GM19043 (cell line): ENCODE data around the gene GNG2.
A peak's percentile ranks its signal among the peaks of the same experiment; 100 is the strongest.

Experiments used
- ATAC-seq: cut with Tn5 transposase; IDR thresholded peaks from one replicate; pipeline ENCODE4 v1.9.1; 2021; ENCODE audit warnings: low read depth; ENCODE audit not compliant: unreplicated experiment

The GNG2 gene

DNA sequence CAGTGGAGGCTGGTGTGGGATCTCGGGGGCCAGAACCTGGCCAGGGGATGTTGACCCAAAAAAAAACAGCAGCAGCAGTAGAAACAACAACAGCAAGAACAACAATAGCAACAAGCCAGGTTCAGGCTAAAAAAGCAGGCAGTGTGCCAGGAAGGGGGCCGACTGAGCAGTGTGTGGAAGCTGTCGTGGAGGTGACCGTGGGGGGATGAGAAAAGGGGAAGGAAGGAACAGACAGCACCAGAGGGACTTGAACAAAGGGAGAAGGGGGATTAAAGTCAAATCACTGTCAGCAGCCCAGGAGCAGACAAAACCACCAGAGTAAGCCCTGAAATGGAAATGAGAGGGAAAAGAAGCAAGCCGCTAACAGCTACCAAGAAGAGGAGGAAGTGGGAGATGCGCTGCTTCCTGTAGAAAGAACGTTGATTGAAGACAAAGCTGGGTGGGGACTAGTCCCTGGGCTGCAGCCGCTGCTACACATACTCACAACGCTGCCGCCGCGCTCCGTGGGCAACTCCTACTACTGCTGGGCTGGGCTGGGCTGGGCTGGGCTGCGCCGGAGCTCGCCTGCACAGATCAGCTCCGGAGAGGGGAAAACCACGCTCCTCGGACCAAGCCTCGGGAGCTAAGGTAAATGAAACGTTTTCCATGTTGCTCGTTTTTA is at the start of gene GNG2:
TSS of gene GNG2 (plus strand) at position 449 of the 661 bp plus-strand sequence. CDS start 90,067 bp downstream, outside the sequence.
- ATAC-seq = peak; percentile 93

DNA sequence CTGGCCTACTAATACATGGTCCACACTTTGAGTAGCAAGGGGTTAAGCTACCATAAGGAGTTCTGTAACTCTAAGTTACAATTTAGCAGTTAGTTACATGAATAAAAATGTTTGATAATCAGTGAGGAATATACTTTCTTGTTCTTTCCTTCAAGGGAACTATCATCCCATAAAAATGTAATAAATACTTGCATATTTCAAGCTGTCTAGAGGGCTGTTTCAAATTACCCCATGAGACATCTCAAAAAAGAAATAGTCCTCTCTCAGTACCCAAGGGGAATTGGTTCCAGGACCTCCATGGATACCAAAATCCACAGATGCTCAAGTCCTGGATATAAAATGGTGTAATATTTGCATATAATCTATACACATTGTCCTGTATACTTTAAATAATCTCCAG is 48.7 kb upstream of the GNG2 start:
- ATAC-seq = no peak

DNA sequence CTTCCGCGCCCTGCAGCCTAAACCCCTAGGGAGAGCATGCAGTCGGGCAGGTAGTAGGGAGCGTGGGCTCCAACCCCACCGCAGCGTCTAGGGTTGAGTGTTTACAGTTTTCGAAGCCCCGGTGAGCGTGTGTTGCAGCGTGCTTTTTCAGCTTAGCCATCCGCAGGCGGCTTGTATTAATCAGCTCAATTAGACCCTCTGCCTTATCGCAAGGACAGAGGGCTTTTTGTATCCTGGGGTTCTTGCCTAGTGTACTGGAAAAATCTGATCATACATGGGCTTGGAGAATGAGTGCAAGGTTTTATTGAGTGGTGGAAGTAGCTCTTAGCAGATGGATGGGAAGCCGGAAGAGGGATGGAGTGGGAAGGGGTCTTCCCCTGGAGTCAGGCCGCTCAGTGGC is 44.4 kb upstream of the GNG2 start:
- ATAC-seq = no peak

GRCh38 chr14:51817326-51817725 is 43.1 kb upstream of the GNG2 start:
- ATAC-seq = no peak

- no peak for ATAC-seq
Observed at GRCh38 chr14:51818748-51819380, 41.5 kb upstream of the GNG2 start.

GRCh38 chr14:51821822-51822221 is 38.6 kb upstream of the GNG2 start:
- no peak for ATAC-seq

DNA sequence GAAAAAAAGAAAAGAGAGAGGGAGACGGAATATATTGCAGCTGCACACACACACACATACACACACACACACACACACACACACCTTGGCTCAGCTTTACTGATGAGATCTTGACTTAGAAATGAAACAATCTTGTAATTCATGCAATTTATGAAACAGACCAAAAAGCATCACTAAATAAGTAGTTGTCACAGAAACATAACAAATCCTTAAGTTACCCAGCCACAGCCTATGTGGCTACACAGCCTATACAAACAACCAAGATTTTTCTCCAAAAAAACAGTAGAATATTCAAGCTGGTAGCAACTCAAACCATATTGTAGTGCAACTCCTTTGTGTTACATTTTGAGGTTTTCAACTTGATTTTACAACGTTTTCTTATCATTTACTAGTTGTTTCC is 37.9 kb upstream of the GNG2 start:
- ATAC-seq = no peak

GRCh38 chr14:51823706-51824105 is 36.7 kb upstream of the GNG2 start:
- ATAC-seq = no peak

DNA sequence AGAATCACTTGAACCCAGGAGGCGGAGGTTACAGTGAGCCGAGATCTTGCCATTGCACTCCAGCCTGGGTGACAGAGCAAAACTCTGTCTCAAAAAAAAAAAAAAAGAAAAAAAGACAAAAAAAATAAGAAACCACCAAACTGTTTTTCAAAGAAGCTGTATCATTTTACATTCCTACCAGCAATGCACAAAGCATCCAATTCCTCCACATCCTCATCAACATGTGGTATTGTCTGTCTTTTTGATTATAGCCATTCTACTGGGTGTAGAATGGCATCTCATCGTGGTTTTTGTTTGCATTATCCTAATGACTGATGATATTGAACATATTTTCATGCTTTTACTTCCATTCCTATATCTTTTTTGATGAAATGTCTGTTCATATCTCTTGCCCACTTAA is 36.2 kb upstream of the GNG2 start:
- ATAC-seq = no peak

- no peak for ATAC-seq
Observed at GRCh38 chr14:51825926-51826325, 34.5 kb upstream of the GNG2 start.

GRCh38 chr14:51828017-51828797 is 32.2 kb upstream of the GNG2 start:
- peak; percentile 91 for ATAC-seq

- no peak for ATAC-seq
Observed at GRCh38 chr14:51834240-51834639, 26.2 kb upstream of the GNG2 start.

- ATAC-seq = no peak
Observed at GRCh38 chr14:51836417-51836816, 24.0 kb upstream of the GNG2 start.

DNA sequence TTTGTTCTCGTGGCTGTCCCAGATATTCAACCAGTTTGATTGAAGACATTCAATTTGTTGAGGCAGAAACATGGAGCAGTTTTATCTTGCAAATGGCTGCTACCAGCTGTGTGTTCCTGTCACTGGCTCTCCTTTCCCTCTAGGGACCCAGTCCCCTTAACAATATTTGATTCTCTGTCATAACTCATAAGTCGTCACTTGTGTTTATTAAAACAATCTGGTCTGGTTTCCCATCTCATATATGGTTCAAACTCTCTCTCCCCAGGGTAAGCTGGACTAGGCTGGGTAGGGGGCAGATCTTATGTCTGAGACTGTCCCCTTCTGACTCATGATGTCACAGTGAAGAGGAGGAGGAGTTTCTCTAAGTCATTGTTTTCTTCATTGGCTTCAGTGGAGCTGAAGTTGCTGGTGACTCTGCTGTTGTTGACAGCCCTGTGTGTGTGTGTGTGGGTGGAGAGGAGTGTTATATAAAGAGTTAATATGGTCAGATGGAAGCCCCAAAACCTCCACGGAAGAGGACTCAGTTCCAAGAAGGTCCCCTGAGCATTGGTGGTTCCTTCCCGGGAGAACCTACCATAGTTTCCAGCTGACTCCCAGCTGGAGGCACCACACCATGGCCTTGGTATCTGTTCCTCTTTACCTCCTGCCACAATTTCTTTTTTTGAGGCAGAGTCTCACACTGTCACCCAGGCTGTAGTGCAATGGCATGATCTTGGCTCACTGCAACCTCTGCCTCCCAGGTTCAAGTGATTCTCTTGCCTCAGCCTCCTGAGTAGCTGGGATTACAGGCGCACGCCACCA is 16.1 kb upstream of the GNG2 start:
- no peak for ATAC-seq

DNA sequence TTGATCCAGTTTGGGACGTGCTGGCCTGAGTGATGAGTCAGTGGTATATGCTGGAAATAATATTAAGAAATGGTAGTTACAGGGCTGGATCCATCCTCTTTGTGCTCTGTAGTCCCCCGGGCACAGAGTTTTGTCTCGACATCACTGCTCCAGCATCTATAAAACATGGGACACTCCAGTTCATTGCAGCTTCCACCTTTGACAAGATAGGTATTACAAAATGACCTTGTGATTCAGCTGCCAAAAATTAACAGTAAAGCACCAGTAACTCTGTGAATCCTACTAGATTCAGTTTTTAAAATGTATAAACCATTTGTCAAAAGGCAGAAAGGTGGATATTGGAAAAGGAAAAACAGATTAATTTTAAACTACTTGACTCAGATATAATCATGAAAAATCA is 14.6 kb upstream of the GNG2 start:
- ATAC-seq = no peak

GRCh38 chr14:51846631-51847488 is 13.6 kb upstream of the GNG2 start:
- peak; percentile 79 for ATAC-seq

- no peak for ATAC-seq
Observed at GRCh38 chr14:51847489-51847796, 13.0 kb upstream of the GNG2 start.

DNA sequence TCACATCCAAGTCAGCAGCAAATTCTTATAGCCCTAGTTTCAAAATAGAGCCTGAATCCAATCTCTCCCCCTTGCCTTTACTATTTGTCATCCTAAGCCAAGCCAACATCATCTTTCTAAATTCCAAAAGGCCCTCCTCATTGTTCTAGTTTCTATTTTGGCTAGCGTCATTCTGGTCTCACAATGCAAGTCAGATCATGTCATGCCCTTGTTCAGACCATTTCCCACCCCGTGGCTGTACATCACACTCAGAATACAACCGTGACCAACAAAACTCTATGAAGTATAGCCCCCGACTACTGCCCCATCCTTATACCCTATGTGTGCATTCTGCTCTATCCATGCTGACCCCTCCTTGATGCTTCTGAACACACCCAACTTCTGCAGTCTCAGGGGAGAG is 12.3 kb upstream of the GNG2 start:
- ATAC-seq = no peak

- no peak for ATAC-seq
Observed at GRCh38 chr14:51849097-51849496, 11.3 kb upstream of the GNG2 start.

DNA sequence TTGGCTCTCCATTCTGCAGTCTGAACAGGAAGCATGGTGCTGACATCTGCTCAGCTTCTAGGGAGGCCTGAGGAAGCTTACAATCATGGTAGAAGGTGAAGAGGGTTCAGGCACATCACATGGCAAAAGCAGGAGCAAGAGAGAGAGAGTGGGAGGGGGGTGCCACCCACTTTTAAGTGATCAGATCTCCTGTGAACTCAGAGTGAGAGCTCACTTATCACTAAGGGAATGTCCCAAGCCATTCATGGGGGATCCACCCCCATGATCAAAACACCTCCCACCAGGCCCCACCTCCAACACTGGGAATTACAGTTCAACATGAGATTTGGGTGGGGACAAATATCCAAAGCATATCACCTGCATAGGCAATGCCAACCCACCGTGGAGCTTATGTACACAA is 9.8 kb upstream of the GNG2 start:
- ATAC-seq = no peak
